ENCODE data around the gene PTTG1.

- TF ChIP-seq CTCF (IDR thresholded peaks at IDR 0.05) (no peak), E2F1 (CRISPR knock-in tag; IDR thresholded peaks at IDR 0.05) (no peak), NFE2L1 (CRISPR knock-in tag; IDR thresholded peaks at IDR 0.05) (no peak), TCF7 (CRISPR knock-in tag; IDR thresholded peaks at IDR 0.05; ENCODE audit: low read depth) (no peak), FOXK1 (CRISPR knock-in tag; IDR thresholded peaks at IDR 0.05) (no peak)
Observed at GRCh38 chr5:160452036-160452435, 30.4 kb downstream of the PTTG1 start.

All from WTC11 (cell line).